Endodermal cell (in vitro differentiated cells): Measurements from ENCODE around the gene SMIM14. TPM values are rescaled to one million over a fixed set of nuclear protein-coding genes. Genes with fewer than 3 reads are reported as not detected.

ENCODE experiments used
- DNase-seq: peaks from one replicate; pipeline ENCODE4 v3.0.0-alpha.2; 2017
- H3K27ac ChIP-seq: 2 replicates; pipeline ENCODE4 v1.5.1; 2013; ENCODE audit warnings: mild to moderate bottlenecking, low read depth, low read length, moderate library complexity
- H3K27me3 ChIP-seq: 2 replicates; pipeline ENCODE4 v1.6.1; 2013; ENCODE audit warnings: mild to moderate bottlenecking, low read length, moderate library complexity; ENCODE audit not compliant: insufficient read depth, control insufficient read depth, poor library complexity, severe bottlenecking
- H3K36me3 ChIP-seq: 2 replicates; pipeline ENCODE4 v1.7.0; 2013; ENCODE audit warnings: mild to moderate bottlenecking, low read length, moderate library complexity; ENCODE audit not compliant: control insufficient read depth, insufficient read depth
- H3K4me1 ChIP-seq: one replicate; pipeline ENCODE4 v1.7.0; 2013; ENCODE audit warnings: low read length; ENCODE audit not compliant: control insufficient read depth, insufficient read depth
- H3K4me3 ChIP-seq: 2 replicates; pipeline ENCODE4 v1.5.1; 2013; ENCODE audit warnings: mild to moderate bottlenecking, low read length, moderate library complexity
- H3K9ac ChIP-seq: 2 replicates; pipeline ENCODE4 v1.6.1; 2013; ENCODE audit warnings: mild to moderate bottlenecking, low read length, moderate library complexity; ENCODE audit not compliant: poor library complexity, severe bottlenecking; ENCODE audit errors: extremely low read depth
- H3K9me3 ChIP-seq: 2 replicates; pipeline ENCODE4 v1.6.1; 2013; ENCODE audit warnings: mild to moderate bottlenecking, low read length, moderate library complexity; ENCODE audit not compliant: control insufficient read depth
- H3K27ac Mint-ChIP-seq: 2 replicates; pipeline ENCODE4 v1.8.0; 2020; ENCODE audit warnings: mixed read lengths
- H3K27me3 Mint-ChIP-seq: 2 replicates; pipeline ENCODE4 v1.8.0; 2021; ENCODE audit warnings: mild to moderate bottlenecking, mixed read lengths; ENCODE audit not compliant: insufficient read depth
- H3K36me3 Mint-ChIP-seq: 2 replicates; pipeline ENCODE4 v1.8.0; 2020; ENCODE audit warnings: low read depth, mixed read lengths
- H3K4me1 Mint-ChIP-seq: 2 replicates; pipeline ENCODE4 v1.8.0; 2020; ENCODE audit warnings: mixed read lengths
- H3K4me3 Mint-ChIP-seq: 2 replicates; pipeline ENCODE4 v1.8.0; 2020; ENCODE audit warnings: mild to moderate bottlenecking, moderate library complexity, mixed read lengths
- H3K9me3 Mint-ChIP-seq: 2 replicates; pipeline ENCODE4 v1.8.0; 2020; ENCODE audit warnings: mild to moderate bottlenecking, mixed read lengths
- CTCF ChIP-seq: fragments of 200-600 bp; sonication (generic); conservative IDR thresholded peaks from 2 replicates; pipeline ENCODE4 v1.5.0; 2021; ENCODE audit warnings: antibody characterized with exemption, mild to moderate bottlenecking
- WGBS, 2 experiments: methylation state at CpG; one replicate each; pipeline versions ENCODE4 v1.1.5 to v1.1.7; 2013; ENCODE audit warnings: missing lambda C conversion rate in 2 of 2, mixed read lengths in 1 of 2; ENCODE audit not compliant: insufficient coverage in 1 of 2, insufficient read length in 1 of 2; 5-methylcytosine and 5-hydroxymethylcytosine counted together
- total RNA-seq, 2 donors: library from RNA; stranded (reverse); fragmentation: NEBNext Ultra II Directional in 1 of 2; extraction: Animal tissue kit (Norgen Biotek cat#: 25700) in 1 of 2; gene quantifications; 2 replicates in 1 of 2; 3 replicates in 1 of 2; pipeline ENCODE4 v1.2.1, GENCODE V29; 2021

SMIM14 gene
- total RNA-seq, 2 donors from 2014 or later, result 24.3 to 24.6 TPM

GRCh38 chr4:39522068-39522467 is 116.6 kb downstream of the SMIM14 start:
- peaks cover 47% of the 10 kb centered on the region for H3K36me3 ChIP-seq
- H3K4me3 ChIP-seq, result peak overlapping the region; percentile 28
- H3K4me1 ChIP-seq, result no peaks in the 10 kb centered on the region
- H3K36me3 Mint-ChIP-seq, result peaks cover 35% of the 10 kb centered on the region
- H3K27me3 ChIP-seq, result no peaks in the 10 kb centered on the region
- H3K27ac Mint-ChIP-seq, result peak overlapping the region; percentile 21
- no peaks in the 10 kb centered on the region for H3K27me3 Mint-ChIP-seq
- no peak overlapping the region for H3K27ac ChIP-seq
- H3K9ac ChIP-seq, result no peak overlapping the region
- no peak for DNase-seq
- 93 to 100% methylated on average over 1 of the region's 2 CpGs for WGBS, 2 experiments
- H3K9me3 Mint-ChIP-seq, result no peaks in the 10 kb centered on the region
- H3K9me3 ChIP-seq, result no peaks in the 10 kb centered on the region
- TF ChIP-seq CTCF, result no peak
- H3K4me1 Mint-ChIP-seq, result peaks cover 9% of the 10 kb centered on the region
- no peak overlapping the region for H3K4me3 Mint-ChIP-seq

GRCh38 chr4:39521253-39521919 is 117.3 kb downstream of the SMIM14 start:
- Mint-ChIP-seq H3K27ac (no peak overlapping the region), H3K27me3 (no peaks in the 10 kb centered on the region), H3K9me3 (no peaks in the 10 kb centered on the region), H3K4me1 (peaks cover 9% of the 10 kb centered on the region), H3K36me3 (peaks cover 39% of the 10 kb centered on the region), H3K4me3 (no peak overlapping the region)
- Histone ChIP-seq H3K36me3 (peaks cover 52% of the 10 kb centered on the region), H3K27ac (no peak overlapping the region), H3K9me3 (no peaks in the 10 kb centered on the region), H3K4me3 (no peak overlapping the region), H3K9ac (no peak overlapping the region), H3K27me3 (no peaks in the 10 kb centered on the region), H3K4me1 (no peaks in the 10 kb centered on the region)
- TF ChIP-seq CTCF, result no peak
- DNase-seq, result no peak
- 93 to 100% methylated on average over 1 to 5 of the region's 5 CpGs for WGBS, 2 experiments

- no peaks in the 10 kb centered on the region for H3K27me3 Mint-ChIP-seq
- TF ChIP-seq CTCF, result no peak
- Histone ChIP-seq H3K9me3 (no peaks in the 10 kb centered on the region), H3K27ac (no peak overlapping the region), H3K4me1 (no peaks in the 10 kb centered on the region), H3K27me3 (no peaks in the 10 kb centered on the region), H3K36me3 (peaks cover 79% of the 10 kb centered on the region), H3K9ac (no peak overlapping the region), H3K4me3 (no peak overlapping the region)
- H3K4me3 Mint-ChIP-seq, result no peak overlapping the region
- WGBS, 2 experiments, result 93 to 94% methylated on average over 6 of the region's 6 CpGs
- no peak overlapping the region for H3K27ac Mint-ChIP-seq
- no peaks in the 10 kb centered on the region for H3K4me1 Mint-ChIP-seq
- no peaks in the 10 kb centered on the region for H3K9me3 Mint-ChIP-seq
- H3K36me3 Mint-ChIP-seq, result peaks cover 49% of the 10 kb centered on the region
- DNase-seq, result no peak
These were observed 120.2 kb downstream of the SMIM14 start for GRCh38 chr4:39518484-39518883.
